ENCODE measurements around the gene RIPK1. TPM values are rescaled to one million over a fixed set of nuclear protein-coding genes. Genes with fewer than 3 reads are reported as not detected.

Gene RIPK1
- total RNA-seq, 1 experiment from 2014 or later: 6.1 TPM

Other genes starting within 250 kb of the RIPK1 start
- 2.3 TPM in 2 replicates for gene SERPINB1, start 226.6 kb upstream of the RIPK1 start, total RNA-seq (2014; rRNA removed; shearing (Covaris generic))
- gene SERPINB9, start 165.2 kb upstream of the RIPK1 start, total RNA-seq (2014; rRNA removed; shearing (Covaris generic)): 0.81 and 0.89 TPM in 2 replicates
- 60.4 and 62.5 TPM in 2 replicates for gene SERPINB6, start 96.9 kb upstream of the RIPK1 start, total RNA-seq (2014; rRNA removed; shearing (Covaris generic))
- gene NQO2, start 68.6 kb upstream of the RIPK1 start, total RNA-seq (2014; rRNA removed; shearing (Covaris generic)): 15.4 and 17.5 TPM in 2 replicates
- gene BPHL, start 50.2 kb downstream of the RIPK1 start, total RNA-seq (2014; rRNA removed; shearing (Covaris generic)): 7.1 and 7.3 TPM in 2 replicates
- gene TUBB2A, start 89.0 kb downstream of the RIPK1 start, total RNA-seq (2014; rRNA removed; shearing (Covaris generic)): 10.6 and 16.7 TPM in 2 replicates
- 54.1 and 57.9 TPM in 2 replicates for gene TUBB2B, start 159.2 kb downstream of the RIPK1 start, total RNA-seq (2014; rRNA removed; shearing (Covaris generic))
- 10.1 and 11.0 TPM in 2 replicates for gene PSMG4, start 190.5 kb downstream of the RIPK1 start, total RNA-seq (2014; rRNA removed; shearing (Covaris generic))

All from SJCRH30 (cell line).